Measurements from ENCODE around the gene CCNK.

CCNK gene

GRCh38 chr14:99538733-99539132 lies 57.5 kb downstream of the CCNK start:
- no peak for DNase-seq

DNA sequence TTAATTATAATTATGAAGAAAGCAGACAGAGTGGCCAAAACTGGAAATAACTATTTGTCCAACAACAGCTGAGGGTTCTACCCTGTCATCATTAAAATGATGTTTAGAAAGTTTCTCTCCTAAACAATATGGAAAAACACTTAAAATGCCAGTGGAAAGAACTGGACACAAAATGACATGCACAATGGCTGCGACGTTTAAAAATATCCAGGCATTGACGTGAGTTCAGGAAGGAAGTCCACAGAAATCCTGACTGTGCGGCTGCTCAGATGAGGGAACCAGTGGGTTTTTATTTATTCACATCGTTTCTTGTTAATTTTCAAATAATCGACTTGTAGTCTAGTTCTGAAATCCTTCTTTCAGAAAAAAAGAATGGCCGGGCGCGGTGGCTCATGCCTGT lies 58.3 kb downstream of the CCNK start:
- DNase-seq = no peak

GRCh38 chr14:99540196-99541032 lies 59.2 kb downstream of the CCNK start:
- DNase-seq = no peak

DNA sequence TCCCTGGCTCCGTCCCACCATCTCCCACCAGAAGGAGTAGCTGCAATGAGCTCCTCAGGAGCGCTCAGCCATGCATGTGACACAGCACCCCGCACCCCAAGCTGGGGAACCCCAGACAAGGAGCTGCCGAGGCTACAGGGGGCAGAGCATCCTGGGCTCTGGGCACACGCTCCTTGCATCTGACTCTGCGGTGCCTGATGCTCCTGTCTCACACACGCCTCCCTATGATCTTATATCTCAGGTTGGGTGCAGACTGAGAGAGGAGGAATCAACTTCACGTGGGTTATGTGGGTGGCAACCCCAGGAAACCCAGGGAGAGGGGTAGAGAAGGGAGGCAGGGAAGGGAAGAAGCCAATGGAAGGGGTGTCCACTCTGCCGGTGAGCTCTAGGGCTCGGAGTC lies 60.0 kb downstream of the CCNK start:
- no peak for DNase-seq

- DNase-seq = no peak
These were observed 60.7 kb downstream of the CCNK start for GRCh38 chr14:99541677-99542470.

GRCh38 chr14:99542566-99542965 lies 61.4 kb downstream of the CCNK start:
- no peak for DNase-seq

DNA sequence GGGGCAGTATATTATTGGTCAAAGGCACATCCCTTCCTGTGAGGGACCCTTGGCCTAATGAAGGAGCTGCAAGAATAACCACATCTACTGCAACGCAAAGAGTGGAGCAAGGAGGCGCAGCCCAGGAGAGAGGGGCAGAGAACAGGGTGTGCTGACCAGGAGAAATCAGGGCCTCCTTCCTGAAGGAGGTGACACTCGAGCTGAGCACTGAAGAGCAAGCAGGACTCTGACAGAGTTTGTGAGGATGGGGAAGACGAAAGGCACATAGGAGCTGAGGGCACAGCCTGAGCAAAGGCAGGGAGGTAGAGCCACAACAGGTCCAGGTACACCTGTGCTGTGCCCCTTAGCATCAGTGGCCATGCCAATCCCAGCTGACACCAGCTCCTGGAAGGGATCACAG lies 62.2 kb downstream of the CCNK start:
- DNase-seq = no peak

- no peak for DNase-seq
These were observed 62.8 kb downstream of the CCNK start for GRCh38 chr14:99543985-99544384.

DNA sequence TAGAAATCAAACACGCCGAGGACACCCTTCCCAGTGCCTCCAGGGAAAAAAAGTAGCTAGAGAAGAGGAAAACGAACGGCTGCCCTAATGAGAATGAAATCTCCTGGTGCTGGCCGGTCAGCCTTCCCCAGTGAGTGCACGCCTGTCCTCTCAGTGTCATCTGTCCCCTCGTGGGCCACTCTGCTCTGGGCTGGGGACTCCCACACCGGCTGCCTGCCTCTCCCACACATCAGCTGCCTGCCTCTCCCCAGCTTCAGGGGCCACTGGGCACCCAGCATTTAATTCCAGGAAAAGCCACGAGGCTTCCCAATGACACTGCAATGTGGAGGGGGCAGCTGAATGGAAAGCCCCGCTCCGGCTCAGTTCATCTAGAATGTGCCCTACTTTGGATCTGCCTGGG lies 63.8 kb downstream of the CCNK start:
- DNase-seq = no peak

DNA sequence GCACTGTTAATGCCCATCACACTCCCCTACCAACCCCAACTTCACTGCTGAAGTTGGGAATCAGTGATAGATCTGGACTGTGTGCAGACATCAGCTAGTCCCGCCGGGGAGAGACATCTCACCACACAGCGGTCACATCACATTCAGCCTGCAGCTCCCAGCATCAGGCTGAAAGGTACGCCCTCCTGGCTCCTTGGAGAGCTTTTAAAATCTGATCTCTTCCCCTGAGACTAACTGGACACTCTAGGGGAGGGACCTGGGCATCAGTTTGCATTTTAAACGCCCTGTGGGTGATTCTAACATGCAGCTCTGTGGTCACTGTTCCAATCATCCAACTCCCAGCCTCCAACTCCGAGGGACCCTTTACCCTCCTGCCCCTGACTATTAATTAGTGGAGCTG lies 64.4 kb downstream of the CCNK start:
- DNase-seq = no peak

DNA sequence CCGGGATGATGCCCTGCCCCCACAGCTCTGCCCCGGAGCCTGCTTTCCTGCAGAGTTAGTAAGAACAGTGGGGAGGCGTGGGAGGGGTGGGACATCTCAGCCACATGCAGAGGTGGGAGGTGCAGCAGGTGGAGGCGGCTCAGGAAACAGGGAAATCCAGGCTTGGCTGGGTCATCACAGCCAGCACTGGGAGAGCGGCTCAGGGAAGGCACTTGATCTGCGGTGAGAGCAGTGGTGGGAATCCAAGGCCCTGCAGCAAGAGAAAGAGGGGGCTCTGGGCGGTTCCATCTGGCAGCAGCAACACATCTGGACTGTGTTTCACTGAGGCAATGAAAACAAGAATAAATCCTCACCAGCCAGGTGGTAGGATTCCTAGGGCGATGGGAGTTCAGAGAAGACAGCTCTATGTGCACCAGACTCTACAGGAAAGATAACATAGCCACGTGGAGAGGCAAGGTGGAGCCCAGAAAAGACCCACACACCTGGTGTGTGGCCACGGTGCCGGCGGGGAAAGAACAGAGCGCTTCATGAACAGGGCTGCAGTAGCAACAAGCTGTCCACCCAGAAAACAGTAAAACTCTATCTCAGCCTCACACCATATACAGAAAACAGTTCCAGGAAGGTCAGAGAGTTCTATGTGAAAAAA lies 65.1 kb downstream of the CCNK start:
- DNase-seq = no peak

- no peak for DNase-seq
These were observed 67.0 kb downstream of the CCNK start for GRCh38 chr14:99548255-99548654.

GRCh38 chr14:99548871-99549515 lies 67.8 kb downstream of the CCNK start:
- no peak for DNase-seq

DNA sequence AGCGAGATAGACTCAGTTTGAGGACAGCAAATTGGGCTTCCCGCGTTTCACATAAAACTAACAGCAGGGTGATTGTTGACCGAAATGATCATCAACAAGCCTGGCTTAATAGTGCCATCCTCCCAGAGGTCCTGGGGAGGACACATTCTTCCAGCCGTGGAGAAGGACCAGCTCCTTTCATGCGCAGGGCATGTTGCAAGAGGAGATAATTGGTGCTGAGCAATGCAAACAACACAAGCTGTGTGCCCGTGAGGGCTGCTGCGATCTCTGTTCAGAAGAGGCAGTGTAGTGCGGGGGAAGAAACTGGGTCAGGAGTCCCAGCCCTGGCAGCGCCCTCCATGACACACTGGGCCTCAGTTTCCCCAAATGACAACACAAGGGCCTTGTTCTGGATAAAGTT lies 68.5 kb downstream of the CCNK start:
- no peak for DNase-seq

DNA sequence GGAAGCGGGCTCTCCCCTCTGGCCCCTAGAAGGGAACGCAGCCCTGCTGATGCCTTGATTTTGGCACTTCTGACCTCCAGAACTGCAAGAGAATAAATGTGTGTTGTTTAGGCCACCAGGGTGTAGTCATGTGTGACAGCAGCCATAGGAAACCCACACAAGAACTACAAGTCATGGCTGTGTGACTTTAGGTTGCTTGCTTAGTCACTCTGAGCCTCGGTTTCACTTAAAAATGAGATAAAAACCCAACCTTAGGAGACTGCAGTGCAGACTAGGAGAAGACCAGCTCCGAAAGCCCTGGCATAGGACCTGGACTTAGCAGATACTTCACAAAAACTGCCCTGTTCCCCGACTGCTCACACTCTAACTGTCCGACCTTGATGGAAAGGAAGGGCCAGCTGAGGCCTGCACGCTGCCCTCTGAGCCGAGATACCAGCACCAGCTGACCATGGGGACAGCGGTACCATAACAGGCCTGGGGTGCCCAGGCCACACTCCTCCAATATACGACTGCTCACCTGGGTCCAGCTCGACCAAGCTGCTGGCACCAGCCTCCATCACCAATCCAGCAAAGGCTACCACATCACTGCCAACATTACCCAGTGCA lies 69.3 kb downstream of the CCNK start:
- DNase-seq = no peak

DNA sequence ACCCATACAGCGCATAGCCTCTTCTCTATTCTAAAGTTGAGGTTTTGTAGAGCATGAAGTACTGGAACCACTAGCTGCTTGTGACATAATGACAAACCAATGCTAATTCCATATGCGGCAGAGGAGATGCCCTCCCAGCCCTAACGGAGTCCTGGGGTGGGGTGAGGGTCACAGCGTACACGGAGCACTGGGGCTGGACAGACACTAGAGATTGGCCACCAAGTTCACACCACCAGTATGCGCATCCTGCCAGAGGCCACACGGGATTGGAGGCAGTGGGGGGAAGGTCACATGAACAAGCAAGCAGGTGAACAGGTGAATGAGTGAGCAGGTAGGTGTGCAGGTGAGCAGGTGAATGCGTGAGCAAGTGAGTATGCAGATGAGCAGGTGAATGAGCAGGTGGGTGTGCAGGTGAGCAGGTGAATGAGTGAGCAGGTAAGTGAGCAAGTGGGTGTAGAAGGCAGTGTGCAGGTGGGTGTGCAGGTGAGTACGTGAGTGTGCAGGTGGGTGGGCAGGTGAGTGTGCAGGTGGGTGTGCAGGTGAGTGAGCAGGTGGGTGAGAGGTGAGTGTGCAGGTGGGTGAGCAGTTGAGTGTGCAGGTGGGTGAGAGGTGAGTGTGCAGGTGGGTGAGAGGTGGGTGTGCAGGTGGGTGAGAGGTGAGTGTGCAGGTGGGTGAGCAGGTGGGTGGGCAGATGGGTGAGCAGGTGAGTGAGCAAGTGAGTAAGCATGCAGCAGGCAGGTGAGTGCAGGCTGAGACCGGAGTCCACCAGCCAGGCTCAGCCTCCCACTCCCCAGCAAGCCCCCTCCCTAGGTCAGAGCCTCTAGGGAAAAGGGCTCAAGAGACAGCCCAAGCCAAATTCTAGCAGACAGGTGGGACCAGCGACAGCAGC lies 70.1 kb downstream of the CCNK start:
- no peak for DNase-seq

DNA sequence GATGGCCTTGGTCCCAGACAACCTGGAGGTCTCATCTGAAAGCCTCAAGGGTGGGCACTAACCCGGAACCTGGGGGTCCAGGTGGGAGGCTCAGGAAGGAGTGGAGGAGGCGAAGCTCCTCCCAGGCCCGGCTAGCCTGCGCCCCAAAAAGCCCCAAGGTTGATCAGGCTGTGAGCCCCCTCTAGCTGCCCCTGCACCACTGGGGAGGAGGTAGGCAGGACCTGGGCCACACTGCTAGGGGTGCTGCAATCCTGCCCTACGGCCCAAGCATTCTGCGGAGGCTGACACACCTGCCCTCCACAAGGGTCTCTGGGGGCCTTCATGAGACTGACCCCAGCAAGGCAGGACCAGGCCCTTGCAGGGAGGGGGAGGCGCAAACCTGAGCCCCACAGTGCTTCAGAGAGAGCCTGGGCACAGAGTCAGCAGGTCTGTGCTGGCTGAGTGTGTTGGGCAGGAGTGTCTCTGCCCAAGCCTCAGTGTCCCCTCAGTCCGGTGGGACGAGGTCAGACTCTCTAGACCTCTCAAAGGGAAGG lies 70.9 kb downstream of the CCNK start:
- DNase-seq = no peak

- DNase-seq = no peak
These were observed 71.5 kb downstream of the CCNK start for GRCh38 chr14:99552572-99553216.

- DNase-seq = no peak
These were observed 73.0 kb downstream of the CCNK start for GRCh38 chr14:99554184-99554583.

DNA sequence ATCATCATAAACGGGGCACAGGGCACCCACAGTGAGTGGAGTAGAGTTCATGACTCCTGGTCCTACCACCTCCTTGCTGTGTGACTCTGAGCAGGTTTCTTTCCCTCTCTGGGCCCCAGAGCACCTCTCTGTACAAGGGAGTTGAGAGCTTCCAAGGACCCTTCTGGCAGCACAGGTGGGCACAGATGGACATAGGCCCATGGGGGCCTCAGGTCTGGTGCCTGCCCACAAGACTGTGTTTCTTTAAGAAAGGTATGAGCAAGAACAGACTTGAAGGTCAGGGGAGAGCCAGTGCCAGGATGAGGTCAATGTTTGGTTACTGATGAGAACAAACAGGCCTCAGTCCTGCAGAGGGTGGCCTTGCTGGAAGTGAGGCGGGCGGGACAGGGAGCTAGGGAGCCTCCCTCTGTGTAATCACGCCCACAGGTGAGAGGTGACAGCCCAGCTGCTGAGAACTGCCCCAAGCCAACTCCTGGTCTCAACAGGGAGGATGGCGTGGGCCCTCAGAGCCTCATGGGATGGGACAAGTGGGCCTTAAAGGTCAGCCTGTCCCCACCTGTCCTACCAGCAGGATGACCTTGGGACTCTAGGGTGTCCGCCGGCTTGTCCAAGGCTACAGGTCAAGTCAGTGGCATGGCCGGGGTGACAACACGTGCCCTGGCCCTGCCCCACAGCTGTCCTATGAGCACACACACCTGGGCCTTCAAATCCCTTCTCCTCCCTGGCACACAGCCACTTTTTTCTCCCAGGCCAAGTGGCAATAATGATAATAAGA lies 73.7 kb downstream of the CCNK start:
- no peak for DNase-seq

Data from activated T-cell treated with anti-CD3 and anti-CD28 coated beads, Interleukin-2, amount 50 U/mL, for 48 hours (primary cell).